HG02759 (cell line): ENCODE measurements around the gene SBF2.
"Not testable (repeated sequence)": the region's sequence is repeated elsewhere in the genome, so short reads cannot be mapped to it uniquely, and the experiment has no call there.

ENCODE experiments used
- ATAC-seq: cut with Tn5 transposase; IDR thresholded peaks from one replicate; pipeline ENCODE4 v1.9.1; 2021; ENCODE audit warnings: mild to moderate bottlenecking, moderate library complexity; ENCODE audit not compliant: unreplicated experiment

Gene SBF2

GRCh38 chr11:9759519-9760192 lies 534.4 kb downstream of the SBF2 start:
- ATAC-seq, result peak; percentile 57

DNA sequence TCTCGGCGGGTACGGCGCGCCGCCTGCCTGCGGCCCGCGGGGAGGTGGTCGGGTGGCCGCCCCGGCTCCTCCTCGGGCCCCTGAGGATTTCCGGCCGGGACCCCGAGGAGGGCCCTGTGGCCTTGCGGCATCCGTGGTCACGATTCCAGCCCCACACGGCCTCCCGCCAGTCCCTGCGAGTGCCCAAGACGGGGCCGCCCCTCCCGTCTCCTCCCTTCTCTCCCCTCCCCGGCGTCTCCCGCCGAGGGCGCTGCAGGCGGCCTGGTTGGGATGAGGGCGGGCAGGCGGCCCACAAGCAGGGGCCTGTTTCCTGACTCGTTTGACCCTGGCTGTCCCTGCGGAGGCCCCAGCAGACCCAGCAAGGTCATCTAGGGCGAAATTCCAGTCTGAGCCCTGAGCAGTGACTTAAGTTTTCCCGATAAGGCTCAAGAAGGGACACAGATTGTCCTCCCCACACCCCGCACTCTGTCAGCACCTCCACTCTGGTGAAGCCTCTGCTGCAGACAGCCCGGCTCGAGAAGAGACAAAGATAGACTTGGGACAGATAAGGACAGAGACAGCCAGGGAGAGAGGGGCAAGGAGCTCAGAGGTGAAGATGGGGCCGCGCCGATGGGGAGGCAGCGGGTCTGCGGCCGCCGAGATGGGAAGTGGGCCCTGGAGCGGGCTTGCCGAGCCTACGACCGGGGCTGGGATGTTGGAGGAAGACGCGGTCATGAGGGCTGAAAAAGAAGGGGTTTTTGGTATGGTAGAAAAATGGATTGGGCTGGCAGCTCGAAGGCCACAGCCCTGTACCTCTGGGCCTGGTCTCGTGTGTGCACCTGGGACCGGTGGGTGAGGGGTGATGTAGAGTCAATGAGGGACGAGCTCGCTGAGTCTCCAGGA lies 535.1 kb downstream of the SBF2 start:
- peak; percentile 31 for ATAC-seq

DNA sequence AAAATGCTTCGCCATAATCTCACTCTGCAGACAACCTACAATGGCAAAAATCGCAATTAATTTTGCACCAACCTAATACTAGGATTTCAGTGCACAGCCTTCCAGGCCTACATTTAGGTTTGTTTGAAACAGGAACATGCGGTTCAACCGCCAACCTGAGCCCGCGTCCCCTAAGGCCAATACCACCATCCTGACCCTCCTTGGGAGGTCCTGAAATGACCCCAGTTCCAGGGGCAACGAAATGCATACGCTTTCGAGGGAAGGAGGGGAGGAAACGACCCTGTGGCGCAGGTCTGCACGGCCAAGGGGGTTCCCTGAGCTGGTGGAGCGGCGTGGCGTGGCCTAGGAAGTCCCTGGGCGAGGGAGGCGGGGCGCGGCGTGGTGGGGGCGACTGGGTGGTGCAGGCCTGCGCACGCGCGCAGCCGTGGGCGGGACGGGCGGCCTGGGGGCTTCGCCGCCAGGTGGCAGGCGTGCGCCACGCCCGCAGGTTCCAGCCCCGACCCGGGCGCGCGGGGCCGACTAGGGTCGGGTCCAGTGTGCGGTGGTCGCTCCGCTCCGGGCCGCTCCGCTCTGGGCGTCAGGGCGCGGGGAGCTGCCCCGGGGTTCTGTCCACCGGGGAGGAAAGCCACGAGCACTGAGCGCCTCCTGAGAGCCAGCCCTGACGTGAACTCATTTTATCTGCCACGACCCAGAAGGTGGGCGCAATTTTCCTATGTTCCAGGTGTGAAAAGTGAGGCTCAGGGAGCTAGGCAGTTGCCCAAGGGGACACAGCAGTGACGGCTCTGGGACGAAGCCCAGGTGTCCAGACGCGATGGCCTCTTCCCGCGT lies 536.0 kb downstream of the SBF2 start:
- ATAC-seq, result peak; percentile 64

DNA sequence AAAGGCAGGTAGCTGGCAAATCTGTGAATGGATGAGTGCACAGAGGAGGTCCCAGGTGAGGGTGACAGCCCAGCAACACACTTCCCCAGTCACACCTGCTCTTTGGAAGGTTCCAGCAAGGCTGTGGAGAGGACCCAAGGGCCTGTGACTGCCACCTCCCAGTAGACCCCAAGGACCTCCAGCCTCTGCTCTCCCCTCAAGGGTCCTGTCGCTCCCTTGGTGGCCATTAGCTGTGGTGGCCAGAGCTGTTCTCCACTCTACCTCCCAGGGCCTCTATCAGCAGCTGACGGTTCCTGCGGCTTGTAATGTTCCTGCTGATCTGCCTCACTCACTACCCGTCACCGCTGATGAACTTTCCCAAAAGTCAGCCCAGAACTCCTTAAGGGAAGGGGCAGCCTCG lies 537.1 kb downstream of the SBF2 start:
- ATAC-seq, result no peak

GRCh38 chr11:9756461-9756860 lies 537.6 kb downstream of the SBF2 start:
- ATAC-seq, result no peak

GRCh38 chr11:9755561-9756185 lies 538.3 kb downstream of the SBF2 start:
- no peak for ATAC-seq

- ATAC-seq, result no peak
Observed at GRCh38 chr11:9754010-9754471, 540.0 kb downstream of the SBF2 start.

DNA sequence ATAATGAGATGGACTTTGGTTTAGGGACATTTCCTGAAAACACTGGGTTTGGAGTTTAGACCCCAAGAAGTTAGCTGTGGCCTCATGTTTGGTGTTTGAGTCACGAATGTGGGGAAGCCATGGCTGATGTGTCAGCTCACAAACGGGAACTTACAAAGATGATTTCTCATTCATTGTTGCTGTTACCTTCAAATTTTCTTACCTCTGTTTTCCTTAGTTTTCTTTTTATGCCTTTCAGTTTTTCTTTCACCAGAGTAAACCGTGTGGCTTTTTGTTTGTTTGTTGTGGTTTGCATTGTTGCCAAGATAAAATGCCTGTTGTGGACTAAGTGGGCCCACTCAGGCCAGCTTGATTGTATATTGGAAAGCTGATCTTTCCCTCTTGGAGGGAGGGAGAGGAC lies 541.0 kb downstream of the SBF2 start:
- ATAC-seq, result no peak

- no peak for ATAC-seq
Observed at GRCh38 chr11:9752091-9752490, 541.9 kb downstream of the SBF2 start.

DNA sequence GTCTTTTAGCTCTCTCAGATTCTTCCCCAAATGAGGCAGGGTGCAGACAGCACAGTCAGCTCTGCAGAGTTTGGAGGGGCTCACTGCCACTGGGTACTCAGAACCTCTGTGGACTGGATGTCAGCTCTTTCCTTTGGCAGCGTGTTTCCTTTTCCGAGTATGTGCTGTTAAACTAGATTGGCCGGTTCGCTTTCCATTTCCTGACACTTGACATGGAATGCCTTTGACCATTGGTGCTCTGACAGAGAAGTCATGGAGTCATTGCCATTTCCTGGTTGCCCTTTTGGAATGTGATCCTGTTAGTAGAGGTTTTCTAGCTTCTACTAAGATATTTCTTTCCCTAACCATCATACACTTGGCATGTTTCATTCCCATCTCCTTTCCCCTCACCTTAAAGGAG lies 543.5 kb downstream of the SBF2 start:
- no peak for ATAC-seq

GRCh38 chr11:9748361-9748970 lies 545.6 kb downstream of the SBF2 start:
- peak; percentile 80 for ATAC-seq

DNA sequence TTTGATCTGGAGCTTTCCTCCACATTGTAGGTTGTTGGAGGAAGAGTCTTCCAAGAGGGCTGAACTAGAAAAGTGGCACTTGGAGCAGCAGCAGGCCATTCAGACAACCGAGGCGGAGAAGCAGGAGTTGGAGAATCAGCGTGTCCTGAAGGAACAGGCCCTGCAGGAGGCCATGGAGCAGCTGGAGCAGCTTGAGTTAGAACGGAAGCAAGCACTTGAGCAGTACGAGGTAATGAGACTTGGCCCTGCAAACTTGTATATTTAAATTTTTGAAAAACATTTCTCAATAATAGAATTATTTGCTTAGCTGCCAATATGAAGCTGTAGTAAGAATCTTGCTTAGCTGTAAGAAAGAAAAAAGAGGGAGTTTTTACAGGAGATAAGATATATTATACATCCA lies 546.2 kb downstream of the SBF2 start:
- ATAC-seq, result no peak

- no peak for ATAC-seq
Observed at GRCh38 chr11:9747229-9747628, 546.8 kb downstream of the SBF2 start.

GRCh38 chr11:9745411-9746211 lies 548.4 kb downstream of the SBF2 start:
- peak; percentile 48 for ATAC-seq

GRCh38 chr11:9743512-9743911 lies 550.5 kb downstream of the SBF2 start:
- not testable (repeated sequence) for ATAC-seq

- ATAC-seq, result no peak
Observed at GRCh38 chr11:9741260-9741659, 552.8 kb downstream of the SBF2 start.

GRCh38 chr11:9740202-9740883 lies 553.7 kb downstream of the SBF2 start:
- ATAC-seq, result no peak

DNA sequence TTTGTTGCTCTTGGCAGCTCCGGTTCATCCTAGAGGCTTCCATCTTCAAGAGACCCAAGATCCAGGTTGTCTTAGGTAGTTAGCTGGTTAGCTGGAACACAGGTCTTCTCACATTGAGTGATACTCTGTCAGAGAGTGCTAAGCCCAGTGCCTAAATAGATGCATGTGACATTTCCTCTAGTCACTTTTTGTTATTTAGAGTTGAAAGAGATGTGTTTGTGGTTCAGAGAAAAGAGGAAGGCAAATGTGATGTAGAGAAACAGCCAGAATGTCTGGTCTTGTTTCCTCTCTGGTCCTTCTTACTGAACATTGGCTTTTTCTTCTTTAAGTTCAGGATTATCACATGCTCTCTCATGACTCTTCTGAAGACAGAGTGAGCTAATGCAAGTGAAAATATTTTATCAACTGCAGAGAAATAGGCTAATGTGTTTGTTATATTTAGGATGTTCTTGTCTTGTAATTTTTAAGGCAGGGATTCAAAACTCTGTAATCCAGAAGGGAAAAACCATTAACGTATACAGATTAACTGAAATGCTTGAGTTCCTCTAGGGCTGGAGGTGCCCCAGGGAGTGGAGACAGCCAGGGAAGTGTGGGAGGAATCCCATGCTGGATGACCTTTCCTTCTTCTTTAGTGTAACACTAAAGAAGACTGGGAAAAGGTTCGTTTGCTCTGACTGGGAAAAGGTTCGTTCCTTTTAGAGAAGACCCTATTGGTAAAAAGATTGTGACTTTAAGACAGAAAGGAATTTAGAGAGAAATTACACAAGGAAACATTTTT lies 554.7 kb downstream of the SBF2 start:
- no peak for ATAC-seq
